Activated CD8-positive, alpha-beta T cell treated with anti-CD3 and anti-CD28 coated beads for 36 hours (primary cell): Measurements from ENCODE around the gene GATA6. TPM values are rescaled to one million over a fixed set of nuclear protein-coding genes. Genes with fewer than 3 reads are reported as not detected.

Experiments
- ATAC-seq: fragments of 200-7000 bp; cut with Tn5 transposase; one replicate; pipeline ENCODE4 v1.10.0; 2021; ENCODE audit warnings: mild to moderate bottlenecking, moderate library complexity
- CTCF ChIA-PET: fragments of 350-600 bp; sonication (Branson Sonifier 250); formaldehyde crosslinking; loops from one replicate; lab custom pipeline; 2021; ENCODE audit warnings: antibody characterized with exemption; lab: Charles Lee
- POLR2A ChIA-PET: fragments of 350-600 bp; sonication (Branson Sonifier 250); formaldehyde crosslinking; loops from one replicate; lab custom pipeline; 2021; ENCODE audit warnings: antibody characterized with exemption; lab: Charles Lee
- DNase-seq: peaks from one replicate; pipeline ENCODE4 v3.0.0-alpha.2; 2020
- H3K27ac Mint-ChIP-seq: one replicate; pipeline ENCODE4 v1.8.0; 2021; ENCODE audit warnings: mild to moderate bottlenecking, mixed read lengths
- H3K27me3 Mint-ChIP-seq: one replicate; pipeline ENCODE4 v1.8.0; 2021; ENCODE audit warnings: mixed read lengths
- H3K36me3 Mint-ChIP-seq: one replicate; pipeline ENCODE4 v1.8.0; 2021; ENCODE audit warnings: low read depth, mixed read lengths
- H3K4me1 Mint-ChIP-seq: one replicate; pipeline ENCODE4 v1.8.0; 2021; ENCODE audit warnings: low read depth, mixed read lengths
- H3K4me3 Mint-ChIP-seq: one replicate; pipeline ENCODE4 v1.8.0; 2021; ENCODE audit warnings: mild to moderate bottlenecking, moderate library complexity, mixed read lengths
- H3K9me3 Mint-ChIP-seq: one replicate; pipeline ENCODE4 v1.8.0; 2021; ENCODE audit warnings: mixed read lengths
- CTCF ChIP-seq: fragments of 200-600 bp; IDR thresholded peaks from one replicate; pipeline ENCODE4 v1.8.0; 2022; ENCODE audit warnings: antibody characterized with exemption, mild to moderate bottlenecking
- intact Hi-C: fragments of 100-400 bp; cut with micrococcal nuclease; formaldehyde crosslinking; loops from one replicate; pipeline ENCODE4 v1.10.0; 2022
- total RNA-seq, 2 experiments: library from RNA; stranded (reverse); gene quantifications; one replicate each; pipeline ENCODE4 v1.2.3, GENCODE V29; 2021

The GATA6 gene
- total RNA-seq, 2 experiments from 2014 or later, result not detected

GRCh38 chr18:22207021-22207758, 37.8 kb downstream of the GATA6 start:
- POLR2A ChIA-PET, result no interaction called here
- no peak overlapping the region for H3K4me3 Mint-ChIP-seq

GRCh38 chr18:22210311-22210754, 40.9 kb downstream of the GATA6 start:
- CTCF ChIA-PET, result no interaction called here
- Mint-ChIP-seq H3K9me3 (no peaks in the 10 kb centered on the region), H3K36me3 (no peaks in the 10 kb centered on the region), H3K4me3 (no peak overlapping the region), H3K4me1 (peaks cover 4% of the 10 kb centered on the region), H3K27ac (no peak overlapping the region), H3K27me3 (peaks cover 2% of the 10 kb centered on the region)
- intact Hi-C loops, result no loop called here
- DNase-seq, result no peak
- no peak for TF ChIP-seq CTCF
- ATAC-seq, result no peak
- POLR2A ChIA-PET, result no interaction called here

More at GRCh38 chr18:22207021-22207758, 37.8 kb downstream of the GATA6 start:
- no peaks in the 10 kb centered on the region for H3K9me3 Mint-ChIP-seq
- ATAC-seq (no peak), DNase-seq (no peak)
- H3K27ac Mint-ChIP-seq, result no peak overlapping the region
- CTCF ChIA-PET, result no interaction called here
- TF ChIP-seq CTCF, result no peak
- no peaks in the 10 kb centered on the region for H3K36me3 Mint-ChIP-seq
- H3K27me3 Mint-ChIP-seq, result peaks cover 4% of the 10 kb centered on the region
- intact Hi-C loops, result loop anchor here (10.0 kb wide), 1 partner anchor 1208 kb away; no protein-coding TSS in a partner anchor
- no peaks in the 10 kb centered on the region for H3K4me1 Mint-ChIP-seq

- no peak for ATAC-seq
- CTCF ChIA-PET, result no interaction called here
- no peak overlapping the region for H3K27ac Mint-ChIP-seq
- H3K4me1 Mint-ChIP-seq, result peaks cover 4% of the 10 kb centered on the region
- H3K27me3 Mint-ChIP-seq, result peaks cover 2% of the 10 kb centered on the region
- no peaks in the 10 kb centered on the region for H3K9me3 Mint-ChIP-seq
- intact Hi-C loops, result no loop called here
- no peak for TF ChIP-seq CTCF
- no peak overlapping the region for H3K4me3 Mint-ChIP-seq
- DNase-seq, result no peak
- POLR2A ChIA-PET, result interaction anchor here (0.6 kb wide), 1 partner anchor 248 kb away, joined by 3 read pairs; no protein-coding TSS in a partner anchor
- no peaks in the 10 kb centered on the region for H3K36me3 Mint-ChIP-seq
These were observed 42.3 kb downstream of the GATA6 start for GRCh38 chr18:22211657-22212056.

GRCh38 chr18:22213333-22213973, 44.1 kb downstream of the GATA6 start:
- TF ChIP-seq CTCF, result no peak
- DNase-seq, result no peak
- Mint-ChIP-seq H3K36me3 (no peaks in the 10 kb centered on the region), H3K4me3 (no peak overlapping the region), H3K4me1 (peaks cover 4% of the 10 kb centered on the region), H3K27me3 (peaks cover 2% of the 10 kb centered on the region), H3K9me3 (no peaks in the 10 kb centered on the region), H3K27ac (no peak overlapping the region)
- ChIA-PET CTCF (no interaction called here), POLR2A (no interaction called here)
- intact Hi-C loops, result no loop called here
- no peak for ATAC-seq
